ENCODE results near the gene C1RL. TPM values are rescaled to one million over a fixed set of nuclear protein-coding genes. Genes with fewer than 3 reads are reported as not detected.
"Not testable (repeated sequence)": the region's sequence is repeated elsewhere in the genome, so short reads cannot be mapped to it uniquely, and the experiment has no call there.

The C1RL gene
- total and polyA plus RNA-seq, 9 donors = 48.4 to 160 (median 98.9) TPM

GRCh38 chr12:7058163-7058845, 50.7 kb downstream of the C1RL start:
- intact Hi-C loops (cut with DNase I) = no loop called here
- H3K4me3 ChIP-seq = no peak overlapping the region
- no peaks in the 10 kb centered on the region for H3K27me3 ChIP-seq
- WGBS, 3 donors = 81 to 89% (median 86%) methylated on average over 3 of the region's 3 CpGs
- no peaks in the 10 kb centered on the region for H3K9me3 ChIP-seq
- TF ChIP-seq EP300 (IDR thresholded peaks at IDR 0.05) (no peak), POLR2A (IDR thresholded peaks at IDR 0.05) (no peak), CTCF (IDR thresholded peaks at IDR 0.05) (no peak)
- DNase-seq = no peak
- H3K4me1 ChIP-seq (ENCODE audit: insufficient read depth) = peaks cover 8% of the 10 kb centered on the region
- no peaks in the 10 kb centered on the region for H3K36me3 ChIP-seq
- no peak overlapping the region for H3K27ac ChIP-seq

GRCh38 chr12:7055736-7056135, 53.3 kb downstream of the C1RL start:
- H3K4me3 ChIP-seq; DNase-seq; intact Hi-C loops (cut with DNase I); H3K36me3 ChIP-seq; H3K27me3 ChIP-seq; H3K27ac ChIP-seq; H3K4me1 ChIP-seq (ENCODE audit: insufficient read depth); H3K9me3 ChIP-seq: not testable (repeated sequence)
- WGBS, 3 donors = 85 to 95% (median 91%) methylated on average over 2 of the region's 2 CpGs

GRCh38 chr12:7054925-7055324, 54.1 kb downstream of the C1RL start:
- H3K9me3 ChIP-seq = no peaks in the 10 kb centered on the region
- H3K27ac ChIP-seq = no peak overlapping the region
- no peaks in the 10 kb centered on the region for H3K36me3 ChIP-seq
- intact Hi-C loops (cut with DNase I) = no loop called here
- 86 to 88% (median 87%) methylated on average over 4 of the region's 4 CpGs for WGBS, 3 donors
- H3K27me3 ChIP-seq = no peaks in the 10 kb centered on the region
- peaks cover 3% of the 10 kb centered on the region for H3K4me1 ChIP-seq (ENCODE audit: insufficient read depth)
- H3K4me3 ChIP-seq = no peak overlapping the region
- no peak for DNase-seq
- TF ChIP-seq POLR2A (IDR thresholded peaks at IDR 0.05) = no peak
- no peak for TF ChIP-seq EP300 (IDR thresholded peaks at IDR 0.05)
- TF ChIP-seq CTCF (IDR thresholded peaks at IDR 0.05) = no peak

GRCh38 chr12:7049973-7050372, 59.0 kb downstream of the C1RL start:
- 92 to 96% (median 92%) methylated on average over 3 of the region's 3 CpGs for WGBS, 3 donors
- H3K4me1 ChIP-seq (ENCODE audit: insufficient read depth); H3K4me3 ChIP-seq; DNase-seq; H3K9me3 ChIP-seq; H3K27me3 ChIP-seq; H3K36me3 ChIP-seq; H3K27ac ChIP-seq; intact Hi-C loops (cut with DNase I): not testable (repeated sequence)

GRCh38 chr12:7049445-7049951, 59.5 kb downstream of the C1RL start:
- H3K27me3 ChIP-seq; H3K9me3 ChIP-seq; H3K4me1 ChIP-seq (ENCODE audit: insufficient read depth); H3K36me3 ChIP-seq; H3K27ac ChIP-seq; H3K4me3 ChIP-seq; intact Hi-C loops (cut with DNase I); DNase-seq: not testable (repeated sequence)
- 88 to 91% (median 89%) methylated on average over 10 of the region's 10 CpGs for WGBS, 3 donors

- H3K9me3 ChIP-seq = no peaks in the 10 kb centered on the region
- TF ChIP-seq CTCF (IDR thresholded peaks at IDR 0.05) = no peak
- TF ChIP-seq POLR2A (IDR thresholded peaks at IDR 0.05) = no peak
- TF ChIP-seq EP300 (IDR thresholded peaks at IDR 0.05) = no peak
These were observed 61.7 kb downstream of the C1RL start for GRCh38 chr12:7047306-7047705.

More at GRCh38 chr12:7047306-7047705, 61.7 kb downstream of the C1RL start:
- H3K27ac ChIP-seq = no peak overlapping the region
- H3K4me3 ChIP-seq = no peak overlapping the region
- H3K36me3 ChIP-seq = no peaks in the 10 kb centered on the region
- WGBS, 3 donors = 68 to 77% (median 73%) methylated on average over 5 of the region's 5 CpGs
- no peaks in the 10 kb centered on the region for H3K27me3 ChIP-seq
- H3K4me1 ChIP-seq (ENCODE audit: insufficient read depth) = no peaks in the 10 kb centered on the region
- intact Hi-C loops (cut with DNase I) = no loop called here
- no peak for DNase-seq

Data from ovary (tissue), 9 donors.